Stimulated activated naive CD8-positive, alpha-beta T cell treated with anti-CD3 and anti-CD28 coated beads, Interleukin-15, Interleukin-2, amounts not matched to agents 100 ng/mL and 50 ng/mL, for 24 hours (primary cell): Measurements from ENCODE around the gene EXOC3L1.
A peak's percentile ranks its signal among the peaks of the same experiment; 100 is the strongest.

Source experiments
- H3K27ac Mint-ChIP-seq: one replicate; pipeline ENCODE4 v1.8.0; 2021; ENCODE audit warnings: mild to moderate bottlenecking, mixed read lengths
- H3K27me3 Mint-ChIP-seq: one replicate; pipeline ENCODE4 v1.8.0; 2021; ENCODE audit warnings: mixed read lengths
- H3K36me3 Mint-ChIP-seq: one replicate; pipeline ENCODE4 v1.8.0; 2021; ENCODE audit warnings: low read depth, mixed read lengths
- H3K4me1 Mint-ChIP-seq: one replicate; pipeline ENCODE4 v1.8.0; 2021; ENCODE audit warnings: low read depth, mixed read lengths
- H3K4me3 Mint-ChIP-seq: one replicate; pipeline ENCODE4 v1.8.0; 2021; ENCODE audit warnings: mild to moderate bottlenecking, mixed read lengths
- H3K9me3 Mint-ChIP-seq: one replicate; pipeline ENCODE4 v1.8.0; 2021; ENCODE audit warnings: mixed read lengths

The EXOC3L1 gene

GRCh38 chr16:67190041-67190440 lies at the start of gene EXOC3L1:
Gene EXOC3L1 (minus strand): TSS chr16:67190136. CDS start chr16:67189676, 460 bp downstream.
- Mint-ChIP-seq H3K27ac (no peak within 1 kb of the TSS), H3K4me1 (peaks cover 40% of the 10 kb centered on the region), H3K4me3 (no peak within 1 kb of the TSS), H3K36me3 (peaks cover 21% of the 10 kb centered on the region), H3K9me3 (no peaks in the 10 kb centered on the region), H3K27me3 (peaks cover 11% of the 10 kb centered on the region)

- Mint-ChIP-seq H3K36me3 (peaks cover 39% of the 10 kb centered on the region), H3K27ac (no peak overlapping the region), H3K4me1 (peaks cover 29% of the 10 kb centered on the region), H3K27me3 (no peaks in the 10 kb centered on the region), H3K4me3 (no peak overlapping the region), H3K9me3 (no peaks in the 10 kb centered on the region)
Measured at GRCh38 chr16:67238806-67239470, 49.0 kb upstream of the EXOC3L1 start.

DNA sequence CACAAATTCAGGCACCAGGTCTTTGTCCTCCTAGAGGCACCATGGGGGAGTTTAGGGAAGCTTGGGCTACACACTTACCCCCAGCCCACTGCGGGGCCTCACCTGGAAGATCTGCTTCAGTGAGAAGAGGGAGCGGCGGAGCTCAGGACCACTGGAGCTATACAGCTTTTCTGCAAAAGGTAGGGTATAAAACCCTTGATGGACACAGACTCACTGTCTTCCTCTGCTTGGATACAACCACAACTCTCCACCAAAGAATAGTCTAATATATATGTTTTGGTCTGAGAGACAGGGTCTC lies 48.3 kb upstream of the EXOC3L1 start:
- Mint-ChIP-seq H3K27me3 (no peaks in the 10 kb centered on the region), H3K4me3 (no peak overlapping the region), H3K27ac (no peak overlapping the region), H3K4me1 (peaks cover 22% of the 10 kb centered on the region), H3K9me3 (no peaks in the 10 kb centered on the region), H3K36me3 (peaks cover 44% of the 10 kb centered on the region)

- Mint-ChIP-seq H3K4me3 (no peak overlapping the region), H3K27me3 (no peaks in the 10 kb centered on the region), H3K9me3 (no peaks in the 10 kb centered on the region), H3K27ac (no peak overlapping the region), H3K4me1 (peaks cover 18% of the 10 kb centered on the region), H3K36me3 (peaks cover 45% of the 10 kb centered on the region)
Measured at GRCh38 chr16:67237396-67238277, 47.7 kb upstream of the EXOC3L1 start.

GRCh38 chr16:67236563-67237395 lies 46.8 kb upstream of the EXOC3L1 start:
- Mint-ChIP-seq H3K4me1 (peaks cover 13% of the 10 kb centered on the region), H3K9me3 (no peaks in the 10 kb centered on the region), H3K27me3 (no peaks in the 10 kb centered on the region), H3K36me3 (peaks cover 41% of the 10 kb centered on the region), H3K4me3 (peak overlapping the region; percentile 26), H3K27ac (peak overlapping the region; percentile 71)

- Mint-ChIP-seq H3K36me3 (peaks cover 42% of the 10 kb centered on the region), H3K4me3 (peak overlapping the region; percentile 26), H3K4me1 (peaks cover 6% of the 10 kb centered on the region)
Measured at GRCh38 chr16:67235816-67236562, 46.1 kb upstream of the EXOC3L1 start.

DNA sequence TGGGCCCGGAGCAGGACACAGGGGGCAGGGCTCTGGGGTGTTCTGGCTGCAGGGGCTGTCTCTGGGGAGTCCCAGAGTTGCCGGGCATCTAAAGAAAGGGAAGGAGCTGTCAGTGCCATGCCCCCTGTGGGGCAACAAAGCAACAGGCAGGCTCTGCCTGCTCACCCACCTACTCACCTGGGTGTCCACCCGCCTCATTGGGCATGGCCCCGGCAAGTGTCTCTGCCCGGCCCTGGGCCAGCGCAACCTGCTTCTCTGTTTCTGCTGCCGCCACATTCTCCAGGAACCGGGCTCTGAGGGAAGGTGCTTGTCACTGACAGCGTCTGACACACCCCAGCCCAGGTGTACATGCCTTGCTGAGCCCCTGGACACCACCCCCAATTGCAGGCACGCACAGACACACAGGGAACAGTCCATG lies 44.3 kb upstream of the EXOC3L1 start:
- Mint-ChIP-seq H3K4me3 (no peak overlapping the region), H3K4me1 (peaks cover 7% of the 10 kb centered on the region), H3K36me3 (peaks cover 57% of the 10 kb centered on the region), H3K27ac (no peak overlapping the region), H3K27me3 (no peaks in the 10 kb centered on the region), H3K9me3 (no peaks in the 10 kb centered on the region)

More at GRCh38 chr16:67235816-67236562, 46.1 kb upstream of the EXOC3L1 start:
- no peaks in the 10 kb centered on the region for H3K27me3 Mint-ChIP-seq
- H3K9me3 Mint-ChIP-seq = no peaks in the 10 kb centered on the region
- H3K27ac Mint-ChIP-seq = peak overlapping the region; percentile 71

DNA sequence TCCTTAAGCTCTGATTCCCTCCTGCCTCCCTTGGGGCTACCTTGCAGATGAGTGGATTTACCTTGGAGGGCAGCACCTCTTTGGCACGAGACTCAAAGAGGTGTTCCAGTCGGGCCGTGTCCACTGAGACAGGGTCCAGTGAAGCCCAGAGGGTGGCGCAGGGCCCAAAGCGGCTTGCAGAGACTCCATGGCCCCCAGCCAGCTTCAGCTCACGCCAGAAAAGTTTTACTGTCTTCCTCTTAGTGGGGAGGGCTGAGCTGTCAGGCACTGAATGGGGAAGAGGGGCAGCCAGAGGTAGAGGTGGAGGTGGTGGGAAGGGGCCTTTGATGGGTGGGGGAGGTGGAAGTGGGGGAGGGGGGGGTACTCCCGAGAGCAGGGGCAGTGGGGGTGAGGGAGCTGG lies 43.7 kb upstream of the EXOC3L1 start:
- Mint-ChIP-seq H3K4me1 (peaks cover 13% of the 10 kb centered on the region), H3K36me3 (peaks cover 58% of the 10 kb centered on the region), H3K27ac (no peak overlapping the region)

DNA sequence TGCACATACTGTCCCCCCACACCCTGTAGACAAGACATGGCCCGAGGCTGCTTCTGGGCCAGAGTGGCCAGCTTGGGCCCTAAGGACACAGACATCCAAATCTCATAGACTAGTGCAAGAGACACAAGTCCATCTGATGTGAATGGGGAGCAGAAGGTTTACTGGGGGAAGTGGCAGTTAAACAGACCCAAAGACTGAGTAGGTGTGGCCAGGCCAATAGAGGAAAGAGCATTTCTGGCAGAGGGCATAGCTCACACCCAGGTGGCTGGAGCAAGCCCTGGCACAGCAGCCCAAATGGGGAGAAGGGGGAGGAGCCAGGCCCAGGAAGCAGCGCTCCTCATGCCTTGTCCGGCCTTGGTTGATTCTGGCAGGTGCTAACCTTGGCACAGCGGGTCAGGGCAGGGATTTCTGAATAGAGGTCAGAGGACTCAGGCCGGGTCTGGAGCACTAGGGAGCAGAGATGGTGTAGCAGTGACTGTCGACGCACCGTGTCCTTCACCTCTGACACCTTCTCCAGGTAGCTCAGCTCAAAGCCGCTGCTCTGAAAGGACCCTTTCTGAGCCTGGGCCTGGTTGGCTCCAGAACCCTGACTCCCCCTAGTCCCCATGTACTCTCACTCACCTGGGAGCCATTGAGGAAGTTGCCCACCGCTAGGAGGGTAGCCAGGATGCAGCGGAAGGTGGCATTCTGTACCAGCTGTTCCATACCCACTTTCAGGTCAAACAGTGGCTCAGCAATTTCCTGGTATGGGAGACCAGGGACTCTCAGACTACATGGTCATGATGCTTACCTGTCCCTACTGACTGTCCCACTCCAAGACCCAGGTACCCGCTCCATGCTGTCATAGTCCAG lies 41.1 kb upstream of the EXOC3L1 start:
- no peaks in the 10 kb centered on the region for H3K27me3 Mint-ChIP-seq
- no peak overlapping the region for H3K4me3 Mint-ChIP-seq
- H3K9me3 Mint-ChIP-seq = no peaks in the 10 kb centered on the region
- no peak overlapping the region for H3K27ac Mint-ChIP-seq
- H3K4me1 Mint-ChIP-seq = peaks cover 28% of the 10 kb centered on the region
- peaks cover 44% of the 10 kb centered on the region for H3K36me3 Mint-ChIP-seq

More for the DNA sequence above, 43.7 kb upstream of the EXOC3L1 start:
- Mint-ChIP-seq H3K27me3 (no peaks in the 10 kb centered on the region), H3K9me3 (no peaks in the 10 kb centered on the region), H3K4me3 (no peak overlapping the region)

- H3K4me1 Mint-ChIP-seq = peaks cover 36% of the 10 kb centered on the region
- peaks cover 42% of the 10 kb centered on the region for H3K36me3 Mint-ChIP-seq
- H3K4me3 Mint-ChIP-seq = no peak overlapping the region
- H3K9me3 Mint-ChIP-seq = no peaks in the 10 kb centered on the region
- no peaks in the 10 kb centered on the region for H3K27me3 Mint-ChIP-seq
- no peak overlapping the region for H3K27ac Mint-ChIP-seq
Measured at GRCh38 chr16:67229906-67230808, 40.2 kb upstream of the EXOC3L1 start.

GRCh38 chr16:67228905-67229304 lies 39.0 kb upstream of the EXOC3L1 start:
- no peak overlapping the region for H3K27ac Mint-ChIP-seq
- H3K4me3 Mint-ChIP-seq = peak overlapping the region; percentile 97
- peaks cover 38% of the 10 kb centered on the region for H3K36me3 Mint-ChIP-seq
- H3K4me1 Mint-ChIP-seq = peaks cover 48% of the 10 kb centered on the region
- no peaks in the 10 kb centered on the region for H3K9me3 Mint-ChIP-seq
- H3K27me3 Mint-ChIP-seq = no peaks in the 10 kb centered on the region

GRCh38 chr16:67228034-67228785 lies 38.3 kb upstream of the EXOC3L1 start:
- Mint-ChIP-seq H3K4me3 (peak overlapping the region; percentile 97), H3K27me3 (no peaks in the 10 kb centered on the region), H3K9me3 (no peaks in the 10 kb centered on the region), H3K4me1 (peaks cover 52% of the 10 kb centered on the region), H3K36me3 (peaks cover 33% of the 10 kb centered on the region), H3K27ac (peak overlapping the region; percentile 94)
